Lower leg skin (tissue), 3 donors: Measurements from ENCODE around the gene MYO3B.

Experiments
- POLR2A ChIP-seq, 2 donors: fragments of 450-650 bp; IDR thresholded peaks; one replicate each; pipeline ENCODE4 v1.6.1; 2016 to 2017; ENCODE audit warnings: antibody characterized with exemption in 2 of 2, mild to moderate bottlenecking in 1 of 2, moderate library complexity in 1 of 2
- TF ChIP-seq, protein P1 (sequence below), 3 donors: fragments of 450-650 bp; IDR thresholded peaks; one replicate each; pipeline ENCODE4 v1.5.1; 2016; ENCODE audit warnings: antibody characterized with exemption in 3 of 3, mild to moderate bottlenecking in 3 of 3, moderate library complexity in 2 of 3

- TF ChIP-seq, protein P1, sequence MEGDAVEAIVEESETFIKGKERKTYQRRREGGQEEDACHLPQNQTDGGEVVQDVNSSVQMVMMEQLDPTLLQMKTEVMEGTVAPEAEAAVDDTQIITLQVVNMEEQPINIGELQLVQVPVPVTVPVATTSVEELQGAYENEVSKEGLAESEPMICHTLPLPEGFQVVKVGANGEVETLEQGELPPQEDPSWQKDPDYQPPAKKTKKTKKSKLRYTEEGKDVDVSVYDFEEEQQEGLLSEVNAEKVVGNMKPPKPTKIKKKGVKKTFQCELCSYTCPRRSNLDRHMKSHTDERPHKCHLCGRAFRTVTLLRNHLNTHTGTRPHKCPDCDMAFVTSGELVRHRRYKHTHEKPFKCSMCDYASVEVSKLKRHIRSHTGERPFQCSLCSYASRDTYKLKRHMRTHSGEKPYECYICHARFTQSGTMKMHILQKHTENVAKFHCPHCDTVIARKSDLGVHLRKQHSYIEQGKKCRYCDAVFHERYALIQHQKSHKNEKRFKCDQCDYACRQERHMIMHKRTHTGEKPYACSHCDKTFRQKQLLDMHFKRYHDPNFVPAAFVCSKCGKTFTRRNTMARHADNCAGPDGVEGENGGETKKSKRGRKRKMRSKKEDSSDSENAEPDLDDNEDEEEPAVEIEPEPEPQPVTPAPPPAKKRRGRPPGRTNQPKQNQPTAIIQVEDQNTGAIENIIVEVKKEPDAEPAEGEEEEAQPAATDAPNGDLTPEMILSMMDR (IDR thresholded peaks at IDR 0.05) = no peak
- TF ChIP-seq POLR2A (IDR thresholded peaks at IDR 0.05) = no peak
These were observed 385.0 kb downstream of the MYO3B start for GRCh38 chr2:170562928-170563327.
